GM21367 (cell line): ENCODE data around the gene CLEC20A.

Experiments
- ATAC-seq: cut with Tn5 transposase; IDR thresholded peaks from one replicate; pipeline ENCODE4 v1.9.1; 2021; ENCODE audit not compliant: unreplicated experiment

Gene CLEC20A

DNA sequence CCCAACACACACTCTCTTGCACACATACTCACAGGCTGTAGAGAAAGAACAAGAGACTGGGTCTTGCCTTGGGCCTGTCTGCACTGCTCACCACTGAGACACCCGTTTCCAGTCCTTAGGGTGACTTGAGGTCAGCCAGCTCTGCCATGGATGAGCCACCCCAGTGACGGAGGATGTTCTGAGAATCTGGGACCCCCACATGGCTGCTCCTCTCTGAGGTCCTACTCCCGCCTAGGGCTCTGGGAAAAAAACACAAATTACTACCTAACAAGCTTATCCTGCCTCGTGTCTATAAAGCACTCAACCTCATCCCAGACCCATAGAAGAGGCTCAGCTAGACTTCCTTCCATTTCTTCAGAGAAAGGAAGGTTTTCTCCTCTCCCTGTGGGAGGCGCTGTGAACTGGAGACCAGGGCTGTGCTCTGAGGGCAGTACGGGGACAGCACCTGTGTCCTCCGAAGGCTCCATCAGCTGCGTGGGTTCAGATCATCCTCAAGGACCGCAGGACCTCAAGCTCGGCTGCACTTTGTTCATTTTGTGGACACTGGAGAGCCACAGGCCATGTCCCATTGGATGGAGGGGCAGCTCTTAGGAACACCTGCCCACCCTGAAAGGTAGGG is 4.3 kb upstream of the CLEC20A start:
- no peak for ATAC-seq

GRCh38 chr1:178500091-178500770 is 3.5 kb upstream of the CLEC20A start:
- ATAC-seq: no peak

DNA sequence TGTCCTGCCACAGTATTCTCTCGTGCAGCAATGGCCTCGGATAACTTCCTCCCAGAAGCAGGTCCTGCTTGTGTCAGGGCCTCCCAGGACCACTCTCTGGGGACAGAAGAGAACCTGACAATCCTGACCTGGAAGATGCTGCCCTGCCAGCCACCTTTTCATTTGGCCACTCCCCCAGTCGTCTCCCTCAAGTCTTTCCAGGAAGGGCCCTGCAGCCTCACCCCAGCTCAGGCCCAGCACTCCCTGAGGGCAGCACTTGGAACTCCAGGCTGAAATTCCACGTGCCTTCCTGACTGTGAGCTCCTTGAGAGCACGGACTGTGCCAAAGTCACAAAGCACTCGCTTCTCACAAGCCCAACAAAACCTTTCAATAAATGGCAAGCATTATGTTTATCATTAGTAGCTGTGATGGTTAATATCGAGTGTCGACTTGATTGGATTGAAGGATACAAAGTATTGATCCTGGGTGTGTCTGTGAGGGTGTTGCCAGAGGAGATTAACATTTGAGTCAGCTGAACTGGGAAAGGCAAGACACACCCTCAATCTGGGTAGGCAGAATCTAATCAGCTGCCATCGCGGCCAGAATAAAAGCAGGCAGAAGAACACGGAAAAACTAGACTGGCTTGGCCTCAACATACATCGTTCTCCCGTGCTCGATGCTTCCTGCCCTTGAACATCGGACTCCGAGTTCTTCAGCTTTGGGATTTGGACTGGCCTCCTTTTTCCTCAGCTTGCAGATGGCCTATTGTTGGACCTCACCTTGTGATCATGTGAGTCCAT is 2.3 kb upstream of the CLEC20A start:
- ATAC-seq: no peak

DNA sequence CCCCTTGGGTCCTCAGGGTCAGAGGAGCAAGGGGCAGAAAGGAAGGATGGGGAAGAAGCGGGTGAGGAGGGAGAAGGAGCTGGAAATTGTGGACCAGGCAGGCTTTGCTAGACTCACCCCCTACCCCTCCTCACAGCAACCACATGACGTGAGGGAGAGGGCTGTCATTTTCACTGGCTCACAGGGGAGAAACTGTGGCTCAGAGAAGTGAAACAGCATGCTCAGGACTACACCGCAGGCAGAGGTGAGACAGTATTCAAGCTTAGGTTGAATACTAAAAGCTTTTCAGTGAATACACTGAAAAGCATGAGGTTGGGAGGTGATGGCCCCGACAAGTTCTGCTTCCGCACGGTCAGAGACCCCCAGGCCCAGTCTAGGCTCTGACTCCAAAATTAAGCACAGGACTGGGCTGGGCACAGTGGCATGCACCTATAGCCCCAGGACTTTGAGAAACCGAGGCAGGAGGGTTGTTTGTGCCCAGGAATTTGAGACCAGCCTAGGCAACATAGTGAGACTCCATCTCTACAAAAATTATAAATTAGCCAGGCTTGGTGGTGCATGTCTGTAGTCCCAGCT is 1.2 kb upstream of the CLEC20A start:
- no peak for ATAC-seq

GRCh38 chr1:178495741-178496409 is 889 bp downstream of the CLEC20A start:
- ATAC-seq: no peak

- ATAC-seq: no peak
Observed at GRCh38 chr1:178495158-178495557, 1.6 kb downstream of the CLEC20A start.

- ATAC-seq: no peak
Observed at GRCh38 chr1:178494569-178494971, 2.2 kb downstream of the CLEC20A start.

DNA sequence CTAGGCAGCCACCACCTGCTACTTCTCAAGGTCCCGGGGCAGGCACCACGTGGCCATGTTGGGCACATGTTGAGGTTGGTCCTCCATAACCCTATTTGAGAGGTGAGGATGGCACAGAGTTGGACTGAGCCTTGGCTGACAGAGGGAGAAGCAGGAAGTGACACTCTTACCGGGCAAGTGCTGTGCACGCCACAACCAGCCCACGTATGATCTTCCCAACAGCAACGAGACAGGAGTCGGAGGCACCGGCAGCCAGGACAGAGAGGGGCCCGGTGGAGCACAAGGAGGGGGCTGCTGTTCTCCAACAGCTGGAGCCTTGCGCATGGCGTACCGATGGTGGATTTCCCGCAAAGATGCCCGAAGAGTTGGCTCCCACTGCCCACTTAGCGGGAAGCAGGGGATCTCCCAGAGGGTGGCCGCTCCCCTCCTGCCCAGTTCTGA is 3.4 kb downstream of the CLEC20A start:
- no peak for ATAC-seq

- ATAC-seq: no peak
Observed at GRCh38 chr1:178492341-178492740, 4.4 kb downstream of the CLEC20A start.

- no peak for ATAC-seq
Observed at GRCh38 chr1:178491721-178492120, 5.0 kb downstream of the CLEC20A start.

DNA sequence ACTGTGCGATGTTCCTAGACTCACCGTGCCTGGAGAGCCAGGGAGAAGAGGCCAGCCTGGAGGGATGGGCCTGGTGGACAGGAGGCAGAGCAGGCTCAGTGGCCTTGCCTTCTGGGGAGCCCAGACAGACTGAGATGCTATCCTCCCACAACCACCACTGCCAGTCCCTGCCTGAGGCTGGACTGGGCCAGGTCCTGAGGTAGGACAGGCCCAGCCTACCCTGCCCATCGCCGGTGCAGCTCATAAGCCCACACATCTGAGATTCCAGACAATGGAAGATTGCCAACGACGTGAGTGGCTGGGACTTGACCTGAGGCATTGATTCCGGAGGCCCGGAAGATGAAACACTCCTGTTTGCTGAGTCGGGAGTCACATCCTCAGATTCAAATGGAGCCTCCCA is 5.8 kb downstream of the CLEC20A start:
- ATAC-seq: no peak

- no peak for ATAC-seq
Observed at GRCh38 chr1:178490136-178490535, 6.6 kb downstream of the CLEC20A start.

DNA sequence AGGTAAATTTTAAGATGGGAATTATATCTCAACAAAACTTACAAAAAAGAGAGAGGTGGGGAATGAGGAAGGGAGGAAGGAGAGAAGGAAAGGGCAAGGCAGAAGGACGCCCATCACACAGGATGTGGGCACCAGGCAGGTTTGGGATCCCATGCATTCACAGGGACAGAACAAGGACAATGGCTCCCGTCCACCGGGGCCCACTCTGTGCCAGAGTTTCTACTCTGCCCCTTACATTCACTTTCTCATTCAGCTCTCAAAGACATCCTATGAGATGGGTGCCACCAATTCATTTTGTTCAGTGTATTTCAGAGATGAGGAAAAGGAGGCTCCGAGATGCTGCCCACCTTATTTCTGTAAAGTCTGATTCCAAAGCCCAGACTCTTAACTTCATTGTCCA is 7.4 kb downstream of the CLEC20A start:
- no peak for ATAC-seq

DNA sequence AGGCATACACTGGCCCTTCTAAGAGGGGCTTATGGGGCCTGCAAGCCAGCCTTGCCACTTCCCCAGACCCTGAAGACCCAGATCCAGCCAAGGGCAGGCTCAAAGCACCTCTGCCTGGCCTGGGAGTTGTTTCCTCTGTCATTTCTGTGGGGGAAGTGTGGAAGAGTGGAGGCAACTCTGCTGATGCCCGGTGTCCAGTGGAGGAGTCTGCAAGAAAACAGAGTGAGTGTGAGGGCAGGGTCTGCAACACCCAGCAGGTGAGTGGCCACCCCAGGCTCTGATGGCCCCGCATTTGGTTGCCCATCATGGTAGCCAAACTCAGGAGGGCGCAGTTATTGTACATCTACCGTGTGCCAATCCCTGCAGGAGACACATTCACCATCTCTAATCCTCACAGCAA is 8.4 kb downstream of the CLEC20A start:
- ATAC-seq: no peak

DNA sequence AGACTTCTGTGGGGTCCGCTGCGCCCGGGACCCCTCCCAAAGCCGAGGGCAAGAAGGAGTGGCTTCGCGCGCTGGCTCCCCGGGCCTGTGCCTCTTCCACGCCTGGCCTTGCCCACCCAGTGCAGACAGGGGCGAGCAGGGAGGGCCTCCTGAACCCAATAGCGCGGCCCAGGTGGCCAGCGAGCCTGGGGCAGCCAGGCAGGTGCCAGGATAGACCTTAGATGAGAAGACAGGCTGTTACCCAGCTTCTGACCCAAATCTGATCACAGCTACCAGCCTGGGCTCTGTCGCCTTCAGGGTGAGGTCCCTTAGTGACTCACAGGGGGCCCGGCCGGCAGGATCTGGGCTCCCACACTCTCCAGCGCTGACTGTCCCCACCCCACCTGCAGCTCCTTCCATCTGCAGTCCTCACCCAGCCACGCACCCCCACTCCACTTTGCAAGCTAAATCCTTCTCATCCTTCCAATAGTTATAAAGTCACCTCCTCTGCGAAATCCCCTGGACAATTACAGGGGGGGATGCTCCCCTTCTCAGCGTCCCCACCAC is 9.6 kb downstream of the CLEC20A start:
- no peak for ATAC-seq

DNA sequence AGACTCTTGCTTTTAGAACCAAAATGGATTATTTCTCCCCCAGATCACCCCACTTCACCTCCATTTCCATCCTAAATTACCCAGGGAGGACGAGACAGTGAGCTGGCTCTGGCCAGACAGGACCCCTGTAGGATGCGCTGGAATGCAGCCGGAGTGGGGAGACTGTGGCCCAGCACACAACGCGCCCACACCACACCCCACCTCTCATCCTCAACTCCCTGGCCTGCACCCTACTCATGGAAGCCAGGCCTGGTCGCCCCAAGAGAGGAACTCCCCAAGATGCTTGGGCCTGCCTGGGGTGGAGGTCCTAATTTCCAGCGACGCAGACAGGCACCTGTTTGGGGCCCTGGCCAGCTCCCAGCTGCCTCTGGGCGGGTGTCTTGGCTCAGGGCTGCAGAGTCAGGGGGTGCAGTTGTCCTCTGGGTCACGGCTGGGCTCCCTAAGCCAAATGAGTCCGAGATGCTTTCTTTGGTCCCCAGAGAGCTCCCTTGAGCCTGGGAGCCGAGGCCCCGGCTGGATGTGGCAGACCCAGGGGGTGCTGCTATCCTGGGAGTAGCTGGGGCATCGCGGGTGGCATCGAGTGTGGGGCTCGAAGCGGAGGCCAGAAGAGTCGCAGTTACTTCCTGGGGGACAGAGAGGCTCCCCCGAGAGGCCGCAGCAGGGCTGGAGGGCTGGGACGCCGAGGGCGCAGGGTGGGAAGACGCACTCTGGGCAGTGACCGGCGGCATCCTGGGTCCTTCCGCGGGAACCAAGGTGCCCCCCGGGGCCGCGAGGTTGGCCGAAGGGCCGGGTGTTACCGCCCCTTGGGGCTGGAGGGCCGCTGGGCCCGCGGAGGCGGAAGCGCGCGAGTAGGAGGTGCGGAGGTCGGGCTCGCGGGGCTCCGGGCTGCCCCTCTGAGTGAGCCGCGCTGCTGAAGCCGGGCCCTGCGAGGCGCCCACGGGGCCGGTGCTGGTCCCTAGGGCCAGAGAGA is 10.4 kb downstream of the CLEC20A start:
- no peak for ATAC-seq

GRCh38 chr1:178485541-178485981 is 11.2 kb downstream of the CLEC20A start:
- ATAC-seq: no peak

- no peak for ATAC-seq
Observed at GRCh38 chr1:178484698-178485225, 12.0 kb downstream of the CLEC20A start.

DNA sequence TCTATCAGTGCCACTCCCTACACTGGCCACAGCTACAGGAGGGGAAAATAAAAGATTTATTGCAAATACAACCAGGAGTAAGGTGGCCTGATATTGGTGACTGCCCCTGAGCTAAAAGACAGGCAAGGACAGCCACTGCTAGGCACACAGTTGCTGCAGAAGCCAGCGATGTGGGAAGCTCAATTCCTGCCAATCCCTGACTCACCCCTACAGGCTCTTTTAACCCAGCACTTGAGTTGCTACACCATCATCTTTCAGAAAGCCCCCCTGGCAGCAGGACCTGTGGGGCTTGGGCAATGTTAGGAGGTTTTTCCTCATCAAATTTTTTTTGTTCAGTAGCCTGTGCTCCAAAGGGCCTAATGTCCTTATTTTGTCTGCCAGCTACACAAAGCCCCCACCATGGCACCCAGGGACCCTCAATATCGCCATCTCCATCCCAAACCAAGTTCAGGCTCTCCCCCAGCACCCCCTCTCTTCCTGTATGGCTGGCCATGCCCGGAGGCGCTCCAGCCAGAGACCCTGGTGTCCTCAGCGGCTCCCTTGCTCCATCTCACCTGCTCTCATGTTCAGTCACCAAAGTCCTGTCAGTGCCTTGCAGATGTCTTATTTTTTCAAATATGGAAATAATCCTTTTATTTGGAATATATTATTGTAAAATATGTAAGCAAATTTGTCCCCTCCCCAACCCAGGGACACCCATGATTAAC is 13.4 kb downstream of the CLEC20A start:
- no peak for ATAC-seq
